Mammary epithelial cell (primary cell): Measurements from ENCODE around the gene TVP23A.

Source experiments
- CTCF ChIP-seq, 2 donors: IDR thresholded peaks in 1 of 2; conservative IDR thresholded peaks in 1 of 2; 2 replicates each; pipeline ENCODE4 v1.5.1; 2011 to 2012; ENCODE audit warnings: inconsistent platforms in 2 of 2, low read length in 2 of 2, mild to moderate bottlenecking in 2 of 2, control low read depth in 1 of 2, low read depth in 1 of 2; ENCODE audit not compliant: insufficient read depth in 1 of 2; ENCODE audit errors: extremely low read depth in 1 of 2
- EZH2 ChIP-seq: IDR thresholded peaks from 2 replicates; pipeline ENCODE4 v1.6.1; 2012; ENCODE audit warnings: low read length, inconsistent platforms, borderline replicate concordance

GRCh38 chr16:10754941-10755340 lies 63.7 kb downstream of the TVP23A start:
- TF ChIP-seq CTCF (conservative IDR thresholded peaks at IDR 0.05 in 1 of 2, IDR thresholded peaks at IDR 0.05 in 1 of 2; ENCODE audit: extremely low read depth in 1 of 2, insufficient read depth in 1 of 2, low read depth in 1 of 2, low read length in 2 of 2) (no peak), EZH2 (no peak)
